ENCODE data around the gene SH2D4B.

GRCh38 chr10:80498078-80498832, 39.4 kb upstream of the SH2D4B start:
- TF ChIP-seq CTCF (conservative IDR thresholded peaks at IDR 0.05; ENCODE audit: low read length) (no peak), EZH2phosphoT487 (IDR thresholded peaks at IDR 0.05; ENCODE audit: borderline replicate concordance, low read depth, low read length) (no peak)

All from OCI-LY7 (cell line).